Endothelial cell (in vitro differentiated cells): ENCODE measurements around the gene REN. TPM values are rescaled to one million over a fixed set of nuclear protein-coding genes. Genes with fewer than 3 reads are reported as not detected.

Experiments
- DNase-seq: peaks from one replicate; pipeline ENCODE4 v3.0.0; 2021; ENCODE audit warnings: low spot score
- H3K27ac Mint-ChIP-seq: one replicate; pipeline ENCODE4 v1.8.0; 2021; ENCODE audit warnings: mixed read lengths, inconsistent platforms; ENCODE audit not compliant: unreplicated experiment
- H3K27me3 Mint-ChIP-seq: one replicate; pipeline ENCODE4 v1.8.0; 2021; ENCODE audit warnings: mild to moderate bottlenecking, moderate library complexity, mixed read lengths, inconsistent platforms; ENCODE audit not compliant: unreplicated experiment
- H3K36me3 Mint-ChIP-seq: one replicate; pipeline ENCODE4 v1.8.0; 2021; ENCODE audit warnings: mild to moderate bottlenecking, low read depth, mixed read lengths, inconsistent platforms; ENCODE audit not compliant: unreplicated experiment
- H3K4me1 Mint-ChIP-seq: one replicate; pipeline ENCODE4 v1.8.0; 2021; ENCODE audit warnings: mild to moderate bottlenecking, mixed read lengths, inconsistent platforms; ENCODE audit not compliant: unreplicated experiment
- H3K4me3 Mint-ChIP-seq: one replicate; pipeline ENCODE4 v1.8.0; 2021; ENCODE audit warnings: mild to moderate bottlenecking, mixed read lengths, inconsistent platforms; ENCODE audit not compliant: unreplicated experiment
- H3K9me3 Mint-ChIP-seq: one replicate; pipeline ENCODE4 v1.8.0; 2021; ENCODE audit warnings: mixed read lengths, inconsistent platforms; ENCODE audit not compliant: unreplicated experiment
- CTCF ChIP-seq: fragments of 200-600 bp; sonication (generic); IDR thresholded peaks from one replicate; pipeline ENCODE4 v1.5.0; 2021; ENCODE audit warnings: antibody characterized with exemption; ENCODE audit not compliant: unreplicated experiment
- total RNA-seq: library from RNA; stranded (reverse); fragmentation: NEBNext Ultra II Directional; extraction: Animal tissue kit (Norgen Biotek cat#: 25700); gene quantifications from one replicate; pipeline ENCODE4 v1.2.1, GENCODE V29; 2021; ENCODE audit not compliant: unreplicated experiment

The REN gene
- total RNA-seq, 1 donor from 2014 or later = not detected

- no peaks in the 10 kb centered on the region for H3K36me3 Mint-ChIP-seq
- H3K27ac Mint-ChIP-seq = no peak overlapping the region
- no peaks in the 10 kb centered on the region for H3K9me3 Mint-ChIP-seq
- no peak for DNase-seq
- no peak for TF ChIP-seq CTCF
- no peaks in the 10 kb centered on the region for H3K27me3 Mint-ChIP-seq
- no peak overlapping the region for H3K4me3 Mint-ChIP-seq
- no peaks in the 10 kb centered on the region for H3K4me1 Mint-ChIP-seq
These were observed 9.9 kb upstream of the REN start for GRCh38 chr1:204176049-204176448.

GRCh38 chr1:204174958-204175357, 8.8 kb upstream of the REN start:
- Mint-ChIP-seq H3K4me1 (no peaks in the 10 kb centered on the region), H3K27ac (no peak overlapping the region), H3K36me3 (no peaks in the 10 kb centered on the region), H3K9me3 (peaks cover 7% of the 10 kb centered on the region), H3K4me3 (no peak overlapping the region), H3K27me3 (no peaks in the 10 kb centered on the region)
- TF ChIP-seq CTCF = no peak
- DNase-seq = no peak

DNA sequence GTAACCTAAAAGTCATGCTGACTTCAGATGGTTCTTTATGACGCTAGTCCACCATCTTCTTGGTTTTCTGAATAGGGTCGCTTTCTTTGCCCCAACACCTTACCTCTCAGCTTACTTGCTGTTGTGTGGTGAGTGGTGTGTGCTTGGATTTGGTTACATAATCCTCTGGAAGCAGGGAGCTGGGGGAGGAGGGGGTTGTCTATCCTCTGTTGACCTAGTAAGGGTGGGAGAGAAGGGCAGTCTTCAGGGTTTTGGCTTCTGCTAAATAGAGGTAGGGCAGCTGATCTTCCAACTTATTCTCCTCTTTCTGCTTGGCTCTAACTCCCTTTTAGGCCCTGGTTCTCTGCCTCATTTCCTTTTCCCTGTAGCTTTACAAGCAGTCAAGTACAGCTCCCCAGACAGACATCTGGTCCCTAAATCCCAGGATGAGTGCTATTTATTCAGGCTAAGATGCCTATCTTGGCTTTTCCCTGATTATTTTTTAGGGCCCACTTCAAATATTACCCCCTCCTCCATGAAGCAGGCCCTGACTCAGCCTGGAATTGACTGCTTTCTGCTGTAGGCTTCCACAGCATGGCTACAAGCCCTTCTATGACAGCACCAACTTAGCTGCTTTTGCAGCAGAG, 6.4 kb upstream of the REN start:
- Mint-ChIP-seq H3K4me1 (no peaks in the 10 kb centered on the region), H3K9me3 (peaks cover 7% of the 10 kb centered on the region), H3K27ac (no peak overlapping the region), H3K36me3 (no peaks in the 10 kb centered on the region), H3K27me3 (no peaks in the 10 kb centered on the region), H3K4me3 (no peak overlapping the region)
- TF ChIP-seq CTCF = no peak
- no peak for DNase-seq

GRCh38 chr1:204171751-204172178, 5.6 kb upstream of the REN start:
- Mint-ChIP-seq H3K4me3 (no peak overlapping the region), H3K27ac (no peak overlapping the region), H3K4me1 (no peaks in the 10 kb centered on the region), H3K27me3 (no peaks in the 10 kb centered on the region), H3K9me3 (peaks cover 7% of the 10 kb centered on the region), H3K36me3 (no peaks in the 10 kb centered on the region)
- DNase-seq = no peak
- TF ChIP-seq CTCF = no peak

GRCh38 chr1:204170494-204171155, 4.5 kb upstream of the REN start:
- TF ChIP-seq CTCF = no peak
- DNase-seq = no peak
- Mint-ChIP-seq H3K27ac (no peak overlapping the region), H3K27me3 (no peaks in the 10 kb centered on the region), H3K4me3 (no peak overlapping the region), H3K36me3 (no peaks in the 10 kb centered on the region), H3K4me1 (no peaks in the 10 kb centered on the region), H3K9me3 (peaks cover 7% of the 10 kb centered on the region)
